HL-60 (cell line): ENCODE measurements around the gene IMPG2.

Source experiments
- POLR2AphosphoS5 ChIP-seq: IDR thresholded peaks from 2 replicates; pipeline ENCODE4 v1.6.1; 2012; ENCODE audit warnings: low read depth
- TF ChIP-seq, protein P1 (sequence below): IDR thresholded peaks from 2 replicates; pipeline ENCODE4 v1.6.1; 2012; ENCODE audit warnings: low read depth; ENCODE audit not compliant: insufficient replicate concordance
- TF ChIP-seq, protein P2 (sequence below): IDR thresholded peaks from one replicate; pipeline ENCODE4 v1.5.1; 2011; ENCODE audit warnings: low read length, control low read depth, inconsistent platforms; ENCODE audit not compliant: insufficient read depth

DNA sequence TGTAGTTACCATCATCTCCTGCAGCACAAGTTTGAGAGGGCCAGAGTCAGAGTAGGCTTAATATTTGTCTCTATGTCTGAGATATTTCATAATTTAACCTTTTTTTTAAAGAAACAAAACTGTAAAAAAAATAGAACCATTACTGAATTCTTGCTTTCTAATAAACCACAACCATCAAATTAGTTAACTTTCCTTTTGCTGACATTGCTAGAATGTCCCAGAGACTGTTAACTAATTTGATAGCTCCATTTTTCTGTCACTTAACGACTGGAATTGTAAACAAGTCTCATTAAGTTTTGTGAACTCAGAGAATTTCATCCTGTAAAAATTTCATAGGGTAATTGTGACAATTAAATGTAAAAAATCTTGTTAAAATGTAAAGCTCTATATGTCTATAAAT lies 35.6 kb downstream of the IMPG2 start:
- no peak for TF ChIP-seq POLR2AphosphoS5
- TF ChIP-seq, protein P1, sequence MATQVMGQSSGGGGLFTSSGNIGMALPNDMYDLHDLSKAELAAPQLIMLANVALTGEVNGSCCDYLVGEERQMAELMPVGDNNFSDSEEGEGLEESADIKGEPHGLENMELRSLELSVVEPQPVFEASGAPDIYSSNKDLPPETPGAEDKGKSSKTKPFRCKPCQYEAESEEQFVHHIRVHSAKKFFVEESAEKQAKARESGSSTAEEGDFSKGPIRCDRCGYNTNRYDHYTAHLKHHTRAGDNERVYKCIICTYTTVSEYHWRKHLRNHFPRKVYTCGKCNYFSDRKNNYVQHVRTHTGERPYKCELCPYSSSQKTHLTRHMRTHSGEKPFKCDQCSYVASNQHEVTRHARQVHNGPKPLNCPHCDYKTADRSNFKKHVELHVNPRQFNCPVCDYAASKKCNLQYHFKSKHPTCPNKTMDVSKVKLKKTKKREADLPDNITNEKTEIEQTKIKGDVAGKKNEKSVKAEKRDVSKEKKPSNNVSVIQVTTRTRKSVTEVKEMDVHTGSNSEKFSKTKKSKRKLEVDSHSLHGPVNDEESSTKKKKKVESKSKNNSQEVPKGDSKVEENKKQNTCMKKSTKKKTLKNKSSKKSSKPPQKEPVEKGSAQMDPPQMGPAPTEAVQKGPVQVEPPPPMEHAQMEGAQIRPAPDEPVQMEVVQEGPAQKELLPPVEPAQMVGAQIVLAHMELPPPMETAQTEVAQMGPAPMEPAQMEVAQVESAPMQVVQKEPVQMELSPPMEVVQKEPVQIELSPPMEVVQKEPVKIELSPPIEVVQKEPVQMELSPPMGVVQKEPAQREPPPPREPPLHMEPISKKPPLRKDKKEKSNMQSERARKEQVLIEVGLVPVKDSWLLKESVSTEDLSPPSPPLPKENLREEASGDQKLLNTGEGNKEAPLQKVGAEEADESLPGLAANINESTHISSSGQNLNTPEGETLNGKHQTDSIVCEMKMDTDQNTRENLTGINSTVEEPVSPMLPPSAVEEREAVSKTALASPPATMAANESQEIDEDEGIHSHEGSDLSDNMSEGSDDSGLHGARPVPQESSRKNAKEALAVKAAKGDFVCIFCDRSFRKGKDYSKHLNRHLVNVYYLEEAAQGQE: no peak
- TF ChIP-seq, protein P2, sequence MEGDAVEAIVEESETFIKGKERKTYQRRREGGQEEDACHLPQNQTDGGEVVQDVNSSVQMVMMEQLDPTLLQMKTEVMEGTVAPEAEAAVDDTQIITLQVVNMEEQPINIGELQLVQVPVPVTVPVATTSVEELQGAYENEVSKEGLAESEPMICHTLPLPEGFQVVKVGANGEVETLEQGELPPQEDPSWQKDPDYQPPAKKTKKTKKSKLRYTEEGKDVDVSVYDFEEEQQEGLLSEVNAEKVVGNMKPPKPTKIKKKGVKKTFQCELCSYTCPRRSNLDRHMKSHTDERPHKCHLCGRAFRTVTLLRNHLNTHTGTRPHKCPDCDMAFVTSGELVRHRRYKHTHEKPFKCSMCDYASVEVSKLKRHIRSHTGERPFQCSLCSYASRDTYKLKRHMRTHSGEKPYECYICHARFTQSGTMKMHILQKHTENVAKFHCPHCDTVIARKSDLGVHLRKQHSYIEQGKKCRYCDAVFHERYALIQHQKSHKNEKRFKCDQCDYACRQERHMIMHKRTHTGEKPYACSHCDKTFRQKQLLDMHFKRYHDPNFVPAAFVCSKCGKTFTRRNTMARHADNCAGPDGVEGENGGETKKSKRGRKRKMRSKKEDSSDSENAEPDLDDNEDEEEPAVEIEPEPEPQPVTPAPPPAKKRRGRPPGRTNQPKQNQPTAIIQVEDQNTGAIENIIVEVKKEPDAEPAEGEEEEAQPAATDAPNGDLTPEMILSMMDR: no peak
